Measurements from ENCODE around the gene CD4. TPM values are rescaled to one million over a fixed set of nuclear protein-coding genes. Genes with fewer than 3 reads are reported as not detected.

Gene CD4
- total and polyA plus RNA-seq, 2 donors (not counting 1 experiment from before 2014, with no cell fraction given) = 27.2 to 152 TPM

DNA sequence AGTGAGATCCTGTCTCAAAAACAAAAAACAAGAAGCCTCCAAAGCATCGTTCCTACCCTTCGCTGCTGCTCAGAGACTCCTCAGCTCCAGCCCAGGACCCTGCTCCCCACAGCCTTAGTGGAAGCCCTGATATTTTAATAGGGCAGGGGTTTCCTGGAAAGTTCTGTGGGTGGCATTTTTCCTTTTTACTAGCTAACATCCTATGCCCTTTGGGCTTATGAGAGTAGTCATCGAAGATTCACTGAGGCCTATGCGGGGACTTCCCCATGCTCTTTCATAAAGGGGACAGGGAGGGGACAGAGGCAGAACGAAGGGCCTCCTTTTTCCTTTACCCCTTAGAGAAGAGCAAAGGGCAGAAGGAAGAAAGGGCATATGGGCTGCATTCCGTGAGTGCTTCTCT lies 8.8 kb upstream of the CD4 start:
- H4K20me1 ChIP-seq (ENCODE audit: control insufficient read depth, extremely low read depth, insufficient read depth, low read length) = no peaks in the 10 kb centered on the region
- H3K27me3 ChIP-seq (ENCODE audit: control insufficient read depth, insufficient read depth, low read length) = no peaks in the 10 kb centered on the region
- no peak overlapping the region for H3K4me2 ChIP-seq (ENCODE audit: extremely low read depth, insufficient read depth, low read length)
- no peaks in the 10 kb centered on the region for H3K79me2 ChIP-seq (ENCODE audit: control insufficient read depth, insufficient read depth, low read length)
- H3K4me3 ChIP-seq (replicated peaks in 1 of 4; ENCODE audit: control extremely low read depth in 1 of 4, insufficient read depth in 1 of 4, low read depth in 3 of 4, low read length in 4 of 4) = no peak overlapping the region
- no peak overlapping the region for H3K9ac ChIP-seq (ENCODE audit: insufficient read depth, low read length)
- H2AFZ ChIP-seq (ENCODE audit: low read length) = no peak overlapping the region
- DNase-seq (ENCODE audit: low read depth in 2 of 2) = no peak
- H3K36me3 ChIP-seq (ENCODE audit: control insufficient read depth, insufficient read depth, low read length) = no peaks in the 10 kb centered on the region
- H3K4me1 ChIP-seq (ENCODE audit: control insufficient read depth, extremely low read depth, insufficient read depth, low read length) = peaks cover 3% of the 10 kb centered on the region
- H3K27ac ChIP-seq (ENCODE audit: insufficient read depth, low read length) = no peak overlapping the region
- TF ChIP-seq, protein P1, sequence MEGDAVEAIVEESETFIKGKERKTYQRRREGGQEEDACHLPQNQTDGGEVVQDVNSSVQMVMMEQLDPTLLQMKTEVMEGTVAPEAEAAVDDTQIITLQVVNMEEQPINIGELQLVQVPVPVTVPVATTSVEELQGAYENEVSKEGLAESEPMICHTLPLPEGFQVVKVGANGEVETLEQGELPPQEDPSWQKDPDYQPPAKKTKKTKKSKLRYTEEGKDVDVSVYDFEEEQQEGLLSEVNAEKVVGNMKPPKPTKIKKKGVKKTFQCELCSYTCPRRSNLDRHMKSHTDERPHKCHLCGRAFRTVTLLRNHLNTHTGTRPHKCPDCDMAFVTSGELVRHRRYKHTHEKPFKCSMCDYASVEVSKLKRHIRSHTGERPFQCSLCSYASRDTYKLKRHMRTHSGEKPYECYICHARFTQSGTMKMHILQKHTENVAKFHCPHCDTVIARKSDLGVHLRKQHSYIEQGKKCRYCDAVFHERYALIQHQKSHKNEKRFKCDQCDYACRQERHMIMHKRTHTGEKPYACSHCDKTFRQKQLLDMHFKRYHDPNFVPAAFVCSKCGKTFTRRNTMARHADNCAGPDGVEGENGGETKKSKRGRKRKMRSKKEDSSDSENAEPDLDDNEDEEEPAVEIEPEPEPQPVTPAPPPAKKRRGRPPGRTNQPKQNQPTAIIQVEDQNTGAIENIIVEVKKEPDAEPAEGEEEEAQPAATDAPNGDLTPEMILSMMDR (conservative IDR thresholded peaks at IDR 0.05 in 1 of 2, IDR thresholded peaks at IDR 0.05 in 1 of 2; ENCODE audit: low read depth in 1 of 2, low read length in 2 of 2) = no peak
- TF ChIP-seq EZH2 (IDR thresholded peaks at IDR 0.05; ENCODE audit: low read length, missing control alignments) = no peak
- no peaks in the 10 kb centered on the region for H3K9me3 ChIP-seq (ENCODE audit: control insufficient read depth, insufficient read depth, low read depth, low read length)

DNA sequence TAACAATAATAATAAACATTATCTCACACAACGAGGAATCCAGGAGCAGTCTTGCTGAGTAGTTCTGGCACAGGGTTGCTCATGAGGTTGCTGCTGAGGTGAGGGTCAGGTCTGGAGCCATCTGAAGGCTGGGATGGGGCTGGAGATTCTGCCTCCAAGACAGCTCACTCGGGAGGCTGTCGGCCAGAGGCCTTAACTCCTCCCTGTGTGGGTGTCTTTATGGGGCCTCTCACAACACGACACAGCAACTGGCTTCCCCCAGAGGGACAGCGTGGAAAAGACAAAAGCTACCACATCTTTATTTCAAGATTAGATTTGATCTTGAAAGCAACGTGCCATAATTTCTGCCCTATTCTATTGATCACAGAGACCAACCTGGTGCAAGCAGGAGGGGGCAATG lies 7.2 kb upstream of the CD4 start:
- TF ChIP-seq, protein P1 (conservative IDR thresholded peaks at IDR 0.05 in 1 of 2, IDR thresholded peaks at IDR 0.05 in 1 of 2; ENCODE audit: low read depth in 1 of 2, low read length in 2 of 2) = no peak
- TF ChIP-seq EZH2 (IDR thresholded peaks at IDR 0.05; ENCODE audit: low read length, missing control alignments) = no peak
- H4K20me1 ChIP-seq (ENCODE audit: control insufficient read depth, extremely low read depth, insufficient read depth, low read length) = no peaks in the 10 kb centered on the region
- H3K4me1 ChIP-seq (ENCODE audit: control insufficient read depth, extremely low read depth, insufficient read depth, low read length) = peaks cover 3% of the 10 kb centered on the region
- no peak overlapping the region for H3K9ac ChIP-seq (ENCODE audit: insufficient read depth, low read length)
- no peak overlapping the region for H3K27ac ChIP-seq (ENCODE audit: insufficient read depth, low read length)
- no peaks in the 10 kb centered on the region for H3K36me3 ChIP-seq (ENCODE audit: control insufficient read depth, insufficient read depth, low read length)
- H3K4me2 ChIP-seq (ENCODE audit: extremely low read depth, insufficient read depth, low read length) = no peak overlapping the region
- H3K4me3 ChIP-seq (replicated peaks in 1 of 4; ENCODE audit: control extremely low read depth in 1 of 4, insufficient read depth in 1 of 4, low read depth in 3 of 4, low read length in 4 of 4) = no peak overlapping the region
- no peaks in the 10 kb centered on the region for H3K9me3 ChIP-seq (ENCODE audit: control insufficient read depth, insufficient read depth, low read depth, low read length)
- H3K27me3 ChIP-seq (ENCODE audit: control insufficient read depth, insufficient read depth, low read length) = no peaks in the 10 kb centered on the region
- no peaks in the 10 kb centered on the region for H3K79me2 ChIP-seq (ENCODE audit: control insufficient read depth, insufficient read depth, low read length)
- no peak overlapping the region for H2AFZ ChIP-seq (ENCODE audit: low read length)
- DNase-seq (ENCODE audit: low read depth in 2 of 2) = no peak

DNA sequence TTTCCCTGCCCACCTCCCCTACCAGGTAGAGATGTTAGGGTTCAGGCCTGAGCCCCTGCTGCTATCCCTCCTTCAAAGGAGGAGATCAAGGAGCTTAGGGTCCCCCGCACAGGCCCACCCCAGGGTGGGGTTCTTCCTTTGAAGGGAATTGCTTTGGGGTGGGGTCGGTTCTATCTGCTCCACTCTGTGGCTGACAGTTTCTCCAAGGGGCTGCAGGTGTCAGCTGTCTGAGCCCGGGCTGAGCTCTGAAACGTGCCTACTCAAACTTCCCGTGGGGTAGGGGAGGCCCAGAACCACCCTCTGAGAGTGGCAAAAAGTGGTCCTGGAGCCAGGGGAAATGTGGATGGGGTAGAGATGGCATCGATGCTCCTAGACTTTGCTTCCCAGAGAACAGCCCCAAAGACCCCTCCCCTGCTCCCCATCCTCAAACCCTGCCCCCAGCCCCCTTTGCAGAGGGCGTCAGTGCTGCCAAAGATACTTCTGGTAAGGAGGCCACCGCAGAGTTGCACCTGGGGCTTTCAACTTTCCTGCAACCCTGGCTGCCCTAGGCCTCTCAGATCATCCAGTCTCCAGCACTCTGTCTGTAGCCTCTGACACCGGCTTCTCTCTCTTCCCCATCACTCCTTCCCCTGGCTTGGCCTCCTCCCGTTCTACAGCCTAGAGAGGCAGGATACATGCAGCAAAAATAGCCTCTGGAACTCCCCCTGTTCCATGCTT lies 6.3 kb upstream of the CD4 start:
- H3K4me3 ChIP-seq (replicated peaks in 1 of 4; ENCODE audit: control extremely low read depth in 1 of 4, insufficient read depth in 1 of 4, low read depth in 3 of 4, low read length in 4 of 4) = no peak overlapping the region
- H3K36me3 ChIP-seq (ENCODE audit: control insufficient read depth, insufficient read depth, low read length) = no peaks in the 10 kb centered on the region
- no peak for DNase-seq (ENCODE audit: low read depth in 2 of 2)
- no peaks in the 10 kb centered on the region for H3K27me3 ChIP-seq (ENCODE audit: control insufficient read depth, insufficient read depth, low read length)
- no peak overlapping the region for H3K9ac ChIP-seq (ENCODE audit: insufficient read depth, low read length)
- H4K20me1 ChIP-seq (ENCODE audit: control insufficient read depth, extremely low read depth, insufficient read depth, low read length) = no peaks in the 10 kb centered on the region
- no peak for TF ChIP-seq EZH2 (IDR thresholded peaks at IDR 0.05; ENCODE audit: low read length, missing control alignments)
- TF ChIP-seq, protein P1 (conservative IDR thresholded peaks at IDR 0.05 in 1 of 2, IDR thresholded peaks at IDR 0.05 in 1 of 2; ENCODE audit: low read depth in 1 of 2, low read length in 2 of 2) = no peak
- no peaks in the 10 kb centered on the region for H3K79me2 ChIP-seq (ENCODE audit: control insufficient read depth, insufficient read depth, low read length)
- peaks cover 3% of the 10 kb centered on the region for H3K4me1 ChIP-seq (ENCODE audit: control insufficient read depth, extremely low read depth, insufficient read depth, low read length)
- no peak overlapping the region for H2AFZ ChIP-seq (ENCODE audit: low read length)
- H3K27ac ChIP-seq (ENCODE audit: insufficient read depth, low read length) = no peak overlapping the region
- no peak overlapping the region for H3K4me2 ChIP-seq (ENCODE audit: extremely low read depth, insufficient read depth, low read length)
- no peaks in the 10 kb centered on the region for H3K9me3 ChIP-seq (ENCODE audit: control insufficient read depth, insufficient read depth, low read depth, low read length)

All from fibroblast of lung (primary cell).